Mesendoderm (in vitro differentiated cells): ENCODE data around the gene KAT14.
"Not testable (repeated sequence)": the region's sequence is repeated elsewhere in the genome, so short reads cannot be mapped to it uniquely, and the experiment has no call there.

ENCODE experiments used
- DNase-seq: peaks from one replicate; pipeline ENCODE4 v3.0.0; 2013
- H2AK5ac ChIP-seq: 2 replicates; pipeline ENCODE4 v1.6.1; 2013; ENCODE audit warnings: low read length, inconsistent platforms
- H2BK120ac ChIP-seq: 2 replicates; pipeline ENCODE4 v1.6.1; 2013; ENCODE audit warnings: low read depth, mild to moderate bottlenecking, low read length, moderate library complexity, mixed read lengths
- H2BK15ac ChIP-seq: replicated peaks from 2 replicates; pipeline ENCODE4 v1.6.1; 2013; ENCODE audit warnings: low read depth, mild to moderate bottlenecking, moderate library complexity
- H2BK5ac ChIP-seq: 2 replicates; pipeline ENCODE4 v1.6.1; 2013; ENCODE audit warnings: low read length, inconsistent platforms
- H3K18ac ChIP-seq: 2 replicates; pipeline ENCODE4 v1.6.1; 2013; ENCODE audit warnings: mild to moderate bottlenecking, low read length, mixed read lengths
- H3K23ac ChIP-seq: one replicate; pipeline ENCODE4 v1.6.1; 2013; ENCODE audit warnings: low read length
- H3K27ac ChIP-seq: 2 replicates; pipeline ENCODE4 v1.5.1; 2013; ENCODE audit warnings: low read depth, mild to moderate bottlenecking, inconsistent platforms, low read length, moderate library complexity
- H3K27me3 ChIP-seq: 2 replicates; pipeline ENCODE4 v1.6.1; 2013; ENCODE audit warnings: low read length, control low read depth, mild to moderate bottlenecking, inconsistent platforms; ENCODE audit not compliant: insufficient read depth, poor library complexity
- H3K36me3 ChIP-seq: 2 replicates; pipeline ENCODE4 v1.6.1; 2013; ENCODE audit warnings: low read length, inconsistent platforms; ENCODE audit not compliant: control insufficient read depth, insufficient read depth
- H3K4ac ChIP-seq: one replicate; pipeline ENCODE4 v1.6.1; 2013; ENCODE audit warnings: low read depth, mild to moderate bottlenecking, low read length, moderate library complexity
- H3K4me1 ChIP-seq: 2 replicates; pipeline ENCODE4 v1.6.1; 2013; ENCODE audit warnings: low read depth, low read length, inconsistent platforms; ENCODE audit not compliant: control insufficient read depth
- H3K4me2 ChIP-seq: 2 replicates; pipeline ENCODE4 v1.6.1; 2013; ENCODE audit warnings: low read length
- H3K4me3 ChIP-seq: 2 replicates; pipeline ENCODE4 v1.5.1; 2013; ENCODE audit warnings: mild to moderate bottlenecking, low read length
- H3K56ac ChIP-seq: one replicate; pipeline ENCODE4 v1.6.1; 2013; ENCODE audit warnings: low read length
- H3K79me1 ChIP-seq: 2 replicates; pipeline ENCODE4 v1.6.1; 2013; ENCODE audit warnings: low read length, inconsistent platforms
- H3K79me2 ChIP-seq: 2 replicates; pipeline ENCODE4 v1.6.1; 2013; ENCODE audit warnings: mild to moderate bottlenecking, low read length; ENCODE audit not compliant: control insufficient read depth, insufficient read depth
- H3K9ac ChIP-seq: 2 replicates; pipeline ENCODE4 v1.6.1; 2013; ENCODE audit warnings: low read length, inconsistent platforms
- H4K5ac ChIP-seq: one replicate; pipeline ENCODE4 v1.6.1; 2013; ENCODE audit warnings: low read length
- H4K8ac ChIP-seq: one replicate; pipeline ENCODE4 v1.6.1; 2013; ENCODE audit warnings: low read depth, mild to moderate bottlenecking, control low read depth, low read length, moderate library complexity
- WGBS: extraction: QIAGEN DNeasy Blood & Tissue Kit; methylation state at CpG from one replicate; pipeline ENCODE4 v1.1.7; 2013; ENCODE audit warnings: low lambda C conversion rate, missing lambda C conversion rate; ENCODE audit not compliant: insufficient coverage; ENCODE audit errors: extremely low coverage; 5-methylcytosine and 5-hydroxymethylcytosine counted together

KAT14 gene

DNA sequence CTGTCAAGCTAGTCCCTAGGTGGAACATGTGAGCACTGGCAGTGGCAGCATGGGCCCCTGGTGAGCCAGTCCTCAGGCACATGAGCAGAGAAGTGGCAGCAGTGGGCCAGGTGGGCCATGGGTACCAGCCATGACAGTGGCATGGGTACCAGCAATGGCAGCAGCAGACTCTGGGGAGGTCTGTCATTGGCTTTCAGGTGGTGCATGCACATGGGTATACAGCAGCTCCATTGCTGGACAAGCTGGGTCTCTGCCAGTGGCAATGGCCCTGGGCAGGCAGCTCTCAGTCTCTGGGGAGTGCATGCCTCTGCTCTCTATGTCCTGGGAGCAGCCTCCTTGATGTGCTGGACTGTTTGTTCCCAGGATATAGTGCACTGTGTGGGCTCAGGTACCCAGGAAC lies 65.3 kb downstream of the KAT14 start:
- H2BK5ac ChIP-seq = no peak overlapping the region

DNA sequence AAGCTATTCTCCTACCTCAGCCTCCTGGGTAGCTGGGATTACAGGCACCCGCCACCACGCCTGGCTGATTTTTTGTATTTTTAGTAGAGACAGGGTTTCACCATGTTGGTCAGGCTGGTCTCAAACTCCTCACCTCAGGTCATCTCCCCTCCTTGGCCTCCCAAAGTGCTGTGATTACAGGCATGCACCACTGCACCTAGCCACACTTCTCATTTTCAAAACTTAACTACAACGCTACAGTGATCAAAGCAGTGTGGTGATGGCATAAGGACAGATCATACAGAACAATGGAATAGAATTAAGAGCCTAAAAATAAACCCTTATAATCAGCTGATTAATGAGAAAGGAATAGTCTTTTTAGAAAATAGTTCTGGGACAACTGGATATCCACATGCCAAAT lies 66.0 kb downstream of the KAT14 start:
- H3K23ac ChIP-seq, H3K4me1 ChIP-seq, H3K4me2 ChIP-seq, H2BK120ac ChIP-seq, H3K4me3 ChIP-seq, H3K27ac ChIP-seq, H4K5ac ChIP-seq, H3K4ac ChIP-seq, H3K79me2 ChIP-seq, H3K9ac ChIP-seq, H4K8ac ChIP-seq, DNase-seq, H3K56ac ChIP-seq, H3K27me3 ChIP-seq, H2AK5ac ChIP-seq, H3K79me1 ChIP-seq, H3K18ac ChIP-seq, H2BK15ac ChIP-seq, H3K36me3 ChIP-seq, H2BK5ac ChIP-seq: not testable (repeated sequence)
- no CpG with 5 or more reads among the region's 3 CpGs for WGBS

More for the DNA sequence above, 65.3 kb downstream of the KAT14 start:
- DNase-seq = no peak
- Histone ChIP-seq H3K79me1 (no peaks in the 10 kb centered on the region), H3K4me2 (no peak overlapping the region), H3K4ac (no peak overlapping the region), H2BK120ac (no peak overlapping the region), H4K5ac (no peak overlapping the region), H3K23ac (no peak overlapping the region), H3K4me3 (no peak overlapping the region), H3K36me3 (no peaks in the 10 kb centered on the region), H2BK15ac (no peak overlapping the region), H3K9ac (no peak overlapping the region), H3K4me1 (no peaks in the 10 kb centered on the region), H3K27me3 (no peaks in the 10 kb centered on the region), H3K79me2 (no peaks in the 10 kb centered on the region), H4K8ac (no peak overlapping the region), H3K27ac (no peak overlapping the region), H3K56ac (no peak overlapping the region), H2AK5ac (no peak overlapping the region), H3K18ac (no peak overlapping the region)

DNA sequence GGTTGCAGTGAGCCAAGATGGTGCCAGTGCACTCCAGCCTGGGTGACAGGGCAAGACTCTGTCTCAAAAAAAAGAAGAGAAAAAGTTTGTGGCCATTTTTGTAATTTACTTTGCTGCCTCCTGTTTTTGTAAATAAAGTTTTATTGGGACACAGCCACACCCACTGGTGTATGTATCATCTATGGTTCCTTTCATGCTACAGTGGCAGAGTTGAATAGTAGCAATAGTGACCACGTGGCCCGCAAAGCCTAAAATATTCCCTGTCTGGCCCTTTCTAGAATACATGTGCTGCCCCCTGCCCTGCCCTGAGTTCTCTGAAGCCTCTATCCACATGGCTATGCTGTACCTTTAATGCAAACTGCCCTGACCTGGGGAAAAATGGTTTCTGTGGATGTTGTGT lies 75.3 kb downstream of the KAT14 start:
- Histone ChIP-seq H3K23ac (no peak overlapping the region), H3K9ac (no peak overlapping the region), H2AK5ac (no peak overlapping the region), H3K18ac (no peak overlapping the region), H2BK5ac (no peak overlapping the region), H3K4me3 (no peak overlapping the region), H3K79me1 (no peaks in the 10 kb centered on the region), H3K4me1 (no peaks in the 10 kb centered on the region), H3K27me3 (no peaks in the 10 kb centered on the region), H3K4me2 (no peak overlapping the region), H2BK120ac (no peak overlapping the region), H4K8ac (no peak overlapping the region), H2BK15ac (no peak overlapping the region), H3K36me3 (no peaks in the 10 kb centered on the region), H3K4ac (no peak overlapping the region), H3K56ac (no peak overlapping the region), H3K79me2 (no peaks in the 10 kb centered on the region), H4K5ac (no peak overlapping the region), H3K27ac (no peak overlapping the region)
- no peak for DNase-seq
- WGBS = no CpG with 5 or more reads among the region's 2 CpGs

DNA sequence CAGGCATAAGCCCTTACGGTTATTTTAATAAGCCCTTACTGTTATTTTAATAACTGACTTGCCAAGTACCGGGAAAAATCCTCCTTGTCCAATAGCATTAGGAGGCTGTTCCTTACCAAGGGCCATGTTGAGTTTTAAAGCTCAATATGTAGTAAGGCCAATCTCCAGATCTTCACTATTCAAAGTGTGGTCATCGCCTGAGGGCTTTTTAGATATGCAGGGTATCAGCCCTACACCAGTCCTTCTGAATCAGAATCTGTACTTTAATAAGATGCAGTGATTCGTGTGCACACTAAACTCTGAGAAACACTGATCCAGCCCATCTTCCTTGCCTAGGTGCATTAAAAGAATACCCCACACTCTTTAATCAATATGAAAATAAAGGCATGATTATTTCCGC lies 77.9 kb downstream of the KAT14 start:
- H3K4me2 ChIP-seq = no peak overlapping the region
- no CpG with 5 or more reads among the region's 5 CpGs for WGBS
- DNase-seq = no peak
- H3K79me2 ChIP-seq = no peaks in the 10 kb centered on the region
- no peak overlapping the region for H4K5ac ChIP-seq
- no peak overlapping the region for H3K4me3 ChIP-seq
- no peak overlapping the region for H2AK5ac ChIP-seq
- H3K23ac ChIP-seq = no peak overlapping the region
- no peak overlapping the region for H3K9ac ChIP-seq
- no peaks in the 10 kb centered on the region for H3K79me1 ChIP-seq
- H2BK120ac ChIP-seq = no peak overlapping the region
- H3K4me1 ChIP-seq = no peaks in the 10 kb centered on the region
- H2BK15ac ChIP-seq = no peak overlapping the region
- no peak overlapping the region for H2BK5ac ChIP-seq
- H3K56ac ChIP-seq = no peak overlapping the region
- no peaks in the 10 kb centered on the region for H3K36me3 ChIP-seq
- H3K27ac ChIP-seq = no peak overlapping the region
- H4K8ac ChIP-seq = no peak overlapping the region
- H3K4ac ChIP-seq = no peak overlapping the region
- H3K27me3 ChIP-seq = no peaks in the 10 kb centered on the region
- no peak overlapping the region for H3K18ac ChIP-seq

DNA sequence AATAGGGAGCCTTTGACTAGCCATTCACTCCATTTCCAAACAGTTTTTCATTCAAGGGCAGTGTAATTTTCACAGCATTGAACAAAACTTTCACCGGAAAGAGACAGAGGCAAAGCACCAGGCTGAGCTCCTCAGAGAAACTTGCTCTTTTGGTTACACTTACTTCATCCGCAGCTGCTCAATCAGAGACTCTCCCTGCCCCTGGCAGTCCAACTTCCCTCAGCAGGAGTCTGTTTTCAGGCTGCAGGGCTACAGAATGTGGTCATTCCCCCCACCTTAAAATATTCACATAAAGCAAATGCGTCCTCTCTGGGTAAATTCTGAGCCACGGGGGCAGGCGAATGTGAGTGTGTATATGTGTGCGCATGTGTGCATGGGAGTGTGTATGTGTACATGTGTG lies 80.6 kb downstream of the KAT14 start:
- WGBS = no CpG with 5 or more reads among the region's 6 CpGs
- Histone ChIP-seq H3K79me1 (no peaks in the 10 kb centered on the region), H2BK5ac (no peak overlapping the region), H3K36me3 (no peaks in the 10 kb centered on the region), H3K27ac (no peak overlapping the region), H3K4ac (no peak overlapping the region), H3K79me2 (no peaks in the 10 kb centered on the region), H3K4me1 (no peaks in the 10 kb centered on the region), H3K4me2 (no peak overlapping the region), H3K9ac (no peak overlapping the region), H4K5ac (no peak overlapping the region), H3K18ac (no peak overlapping the region), H2BK15ac (no peak overlapping the region), H2AK5ac (no peak overlapping the region), H3K23ac (no peak overlapping the region), H3K56ac (no peak overlapping the region), H2BK120ac (no peak overlapping the region), H3K27me3 (no peaks in the 10 kb centered on the region), H3K4me3 (no peak overlapping the region), H4K8ac (no peak overlapping the region)
- no peak for DNase-seq

DNA sequence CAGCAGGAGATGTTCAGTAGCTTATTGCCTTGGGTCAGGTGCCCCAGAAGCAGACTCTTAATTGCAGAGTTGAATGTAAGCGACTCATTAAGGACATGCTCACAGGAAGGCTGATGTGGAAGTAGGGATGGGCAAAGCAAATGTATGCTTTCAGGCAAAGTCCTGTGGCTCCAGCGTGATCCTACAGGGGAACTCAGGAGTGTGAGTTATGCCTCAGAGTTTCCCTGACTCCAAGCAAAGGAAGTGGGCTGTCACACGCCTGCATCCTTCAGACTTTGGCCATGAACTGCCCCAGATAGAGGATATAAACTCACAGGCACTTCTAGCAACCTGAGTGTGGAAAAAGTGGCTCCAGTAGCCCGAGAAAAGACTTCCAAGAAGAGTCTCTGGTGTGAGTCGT lies 85.7 kb downstream of the KAT14 start:
- H3K23ac ChIP-seq = no peak overlapping the region
- no peak overlapping the region for H3K4ac ChIP-seq
- no peak overlapping the region for H4K8ac ChIP-seq
- no CpG with 5 or more reads among the region's 5 CpGs for WGBS
- no peak overlapping the region for H2BK120ac ChIP-seq
- H2BK5ac ChIP-seq = no peak overlapping the region
- H3K4me3 ChIP-seq = no peak overlapping the region
- no peaks in the 10 kb centered on the region for H3K36me3 ChIP-seq
- H4K5ac ChIP-seq = no peak overlapping the region
- peak; percentile 16 for DNase-seq
- H3K79me2 ChIP-seq = no peaks in the 10 kb centered on the region
- no peaks in the 10 kb centered on the region for H3K27me3 ChIP-seq
- H3K27ac ChIP-seq = no peak overlapping the region
- no peak overlapping the region for H3K18ac ChIP-seq
- no peak overlapping the region for H3K56ac ChIP-seq
- H3K4me2 ChIP-seq = no peak overlapping the region
- no peak overlapping the region for H2AK5ac ChIP-seq
- no peak overlapping the region for H3K9ac ChIP-seq
- no peaks in the 10 kb centered on the region for H3K4me1 ChIP-seq
- H2BK15ac ChIP-seq = no peak overlapping the region
- no peaks in the 10 kb centered on the region for H3K79me1 ChIP-seq
